Testis (tissue), 3 donors: Measurements from ENCODE around the gene CCNG2. TPM values are rescaled to one million over a fixed set of nuclear protein-coding genes. Genes with fewer than 3 reads are reported as not detected.

Experiments used
- DNase-seq: peaks from one replicate; pipeline ENCODE4 v3.0.0-alpha.2; 2019
- H3K27ac ChIP-seq, 2 donors: fragments of 200-600 bp; sonication (generic); one replicate each; pipeline ENCODE4 v1.5.1; 2019
- H3K27me3 ChIP-seq: fragments of 200-600 bp; sonication (generic); one replicate; pipeline ENCODE4 v1.5.1; 2019
- H3K36me3 ChIP-seq: fragments of 200-600 bp; sonication (generic); one replicate; pipeline ENCODE4 v1.5.1; 2017; ENCODE audit warnings: low read depth; ENCODE audit errors: missing control alignments
- H3K4me1 ChIP-seq: fragments of 200-600 bp; sonication (generic); one replicate; pipeline ENCODE4 v1.5.1; 2019
- H3K4me3 ChIP-seq, 2 donors: fragments of 200-600 bp; sonication (generic); one replicate each; pipeline ENCODE4 v1.5.1; 2017 to 2019
- H3K9me3 ChIP-seq: fragments of 200-600 bp; sonication (generic); one replicate; pipeline ENCODE4 v1.5.1; 2017
- CTCF ChIP-seq, 3 experiments: fragments of 450-650 bp in 2 of 3; fragments of 200-600 bp in 1 of 3; sonication (generic) in 1 of 3; IDR thresholded peaks; one replicate each; pipeline ENCODE4 v1.5.1; 2016 to 2019; ENCODE audit warnings: antibody characterized with exemption in 3 of 3, mild to moderate bottlenecking in 2 of 3, moderate library complexity in 1 of 3
- POLR2A ChIP-seq: fragments of 450-650 bp; IDR thresholded peaks from one replicate; pipeline ENCODE4 v1.6.1; 2017; ENCODE audit warnings: antibody characterized with exemption, mild to moderate bottlenecking, moderate library complexity
- WGBS, 2 donors: methylation state at CpG; one replicate each; pipeline ENCODE4 v1.1.5; 2018; 5-methylcytosine and 5-hydroxymethylcytosine counted together
- intact Hi-C: fragments of 100-400 bp; cut with DNase I; formaldehyde crosslinking; loops from one replicate; pipeline ENCODE4 v1.15.1; 2023; ENCODE audit warnings: low total_unique reads
- polyA plus RNA-seq: library from polyadenylated mRNA; stranded (reverse); fragments of 350-450 nt; fragmentation: Illumina TruSeq; extraction: RNeasy Lipid Tissue Mini Kit (QIAGEN cat#74804); gene quantifications from one replicate; pipeline ENCODE4 v1.2.3, GENCODE V29; 2014; ENCODE audit warnings: low read depth, low replicate concordance; ENCODE audit not compliant: insufficient read depth
- total RNA-seq, 2 donors: library from RNA; depleted of rRNA; stranded (reverse); fragments of >200 nt; gene quantifications; one replicate each; pipeline ENCODE4 v1.2.3, GENCODE V29; 2016

The CCNG2 gene
- total and polyA plus RNA-seq, 3 donors from 2014 or later, result 14.4 to 20.8 (median 19.5) TPM

- no peaks in the 10 kb centered on the region for H3K27me3 ChIP-seq
- intact Hi-C loops, result no loop called here
- H3K27ac ChIP-seq, result no peak overlapping the region
- no peaks in the 10 kb centered on the region for H3K9me3 ChIP-seq
- H3K4me3 ChIP-seq, result no peak overlapping the region
- H3K36me3 ChIP-seq, result no peaks in the 10 kb centered on the region
- no peak for DNase-seq
- WGBS, 2 donors, result 88 to 91% methylated on average over 6 of the region's 6 CpGs
- no peak for TF ChIP-seq CTCF (IDR thresholded peaks at IDR 0.05)
- TF ChIP-seq POLR2A, result no peak
- H3K4me1 ChIP-seq, result no peaks in the 10 kb centered on the region
Measured at GRCh38 chr4:77183777-77184420, 26.9 kb downstream of the CCNG2 start.

- DNase-seq, result no peak
- Histone ChIP-seq H3K4me3 (no peak overlapping the region), H3K9me3 (no peaks in the 10 kb centered on the region), H3K4me1 (no peaks in the 10 kb centered on the region), H3K27ac (no peak overlapping the region), H3K27me3 (no peaks in the 10 kb centered on the region), H3K36me3 (no peaks in the 10 kb centered on the region)
- intact Hi-C loops, result no loop called here
- TF ChIP-seq CTCF (IDR thresholded peaks at IDR 0.05) (no peak), POLR2A (no peak)
Measured at GRCh38 chr4:77184974-77185373, 28.0 kb downstream of the CCNG2 start.

- H3K4me3 ChIP-seq, result no peak overlapping the region
- intact Hi-C loops, result no loop called here
- H3K27ac ChIP-seq, result no peak overlapping the region
- TF ChIP-seq CTCF (IDR thresholded peaks at IDR 0.05), result no peak
- no peak for TF ChIP-seq POLR2A
- no peaks in the 10 kb centered on the region for H3K27me3 ChIP-seq
- no peaks in the 10 kb centered on the region for H3K9me3 ChIP-seq
- H3K36me3 ChIP-seq, result no peaks in the 10 kb centered on the region
- H3K4me1 ChIP-seq, result no peaks in the 10 kb centered on the region
- no peak for DNase-seq
Measured at GRCh38 chr4:77185686-77186085, 28.7 kb downstream of the CCNG2 start.

- DNase-seq, result no peak
- no peaks in the 10 kb centered on the region for H3K36me3 ChIP-seq
- WGBS, 2 donors, result 95 to 100% methylated on average over 2 of the region's 2 CpGs
- no peaks in the 10 kb centered on the region for H3K27me3 ChIP-seq
- intact Hi-C loops, result no loop called here
- H3K4me3 ChIP-seq, result no peak overlapping the region
- no peak overlapping the region for H3K27ac ChIP-seq
- H3K4me1 ChIP-seq, result no peaks in the 10 kb centered on the region
- TF ChIP-seq POLR2A (no peak), CTCF (IDR thresholded peaks at IDR 0.05) (no peak)
- H3K9me3 ChIP-seq, result no peaks in the 10 kb centered on the region
Measured at GRCh38 chr4:77187322-77187721, 30.3 kb downstream of the CCNG2 start.

- 82% methylated on average over 9 of the region's 9 CpGs for WGBS, 2 donors
- TF ChIP-seq POLR2A, result no peak
- TF ChIP-seq CTCF (IDR thresholded peaks at IDR 0.05), result no peak
- no peak overlapping the region for H3K4me3 ChIP-seq
- H3K36me3 ChIP-seq, result no peaks in the 10 kb centered on the region
- no peaks in the 10 kb centered on the region for H3K27me3 ChIP-seq
- no peaks in the 10 kb centered on the region for H3K4me1 ChIP-seq
- no peak for DNase-seq
- no peak overlapping the region for H3K27ac ChIP-seq
- intact Hi-C loops, result no loop called here
- no peaks in the 10 kb centered on the region for H3K9me3 ChIP-seq
Measured at GRCh38 chr4:77188498-77189220, 31.7 kb downstream of the CCNG2 start.
